NCI-H2196 (cell line): ENCODE results near the gene PLA2G2A.
A peak's percentile ranks its signal among the peaks of the same experiment; 100 is the strongest.

ENCODE experiments used
- DNase-seq: peaks from one replicate; lab custom pipeline; 2025; ENCODE audit not compliant: unreplicated experiment; lab: John Stamatoyannopoulos, UW

The PLA2G2A gene

GRCh38 chr1:19974822-19975416, 4.5 kb downstream of the PLA2G2A start:
- DNase-seq = peak; percentile 66

GRCh38 chr1:19973616-19974015, 5.8 kb downstream of the PLA2G2A start:
- DNase-seq = no peak

GRCh38 chr1:19971664-19972063, 7.8 kb downstream of the PLA2G2A start:
- DNase-seq = no peak

GRCh38 chr1:19969898-19970660, 9.3 kb downstream of the PLA2G2A start:
- DNase-seq = no peak

GRCh38 chr1:19967808-19968207, 11.6 kb downstream of the PLA2G2A start:
- DNase-seq = no peak

- no peak for DNase-seq
These were observed 14.9 kb downstream of the PLA2G2A start for GRCh38 chr1:19964542-19964941.

DNA sequence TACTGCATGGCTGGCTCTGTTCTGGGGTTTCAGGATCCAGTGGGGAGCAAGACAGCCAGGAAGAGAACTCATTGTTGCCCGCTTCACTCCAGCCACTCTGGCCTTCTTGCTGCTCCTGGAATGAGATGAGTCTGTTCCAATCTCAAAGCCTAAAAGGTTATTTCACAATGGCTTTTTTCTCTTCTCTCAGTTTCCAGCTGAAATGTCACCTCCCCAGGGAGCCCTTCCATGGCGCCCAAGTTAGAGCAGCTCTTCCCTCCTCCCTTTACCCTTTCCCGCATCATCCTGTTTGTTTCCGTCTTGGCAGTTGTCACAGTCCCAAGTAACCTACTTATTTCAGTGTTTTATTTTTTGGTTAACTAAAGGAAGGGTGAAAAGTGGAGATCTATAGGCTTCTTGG, 15.8 kb downstream of the PLA2G2A start:
- no peak for DNase-seq

GRCh38 chr1:19960591-19960990, 18.8 kb downstream of the PLA2G2A start:
- no peak for DNase-seq

- no peak for DNase-seq
These were observed 21.6 kb downstream of the PLA2G2A start for GRCh38 chr1:19957779-19958178.

DNA sequence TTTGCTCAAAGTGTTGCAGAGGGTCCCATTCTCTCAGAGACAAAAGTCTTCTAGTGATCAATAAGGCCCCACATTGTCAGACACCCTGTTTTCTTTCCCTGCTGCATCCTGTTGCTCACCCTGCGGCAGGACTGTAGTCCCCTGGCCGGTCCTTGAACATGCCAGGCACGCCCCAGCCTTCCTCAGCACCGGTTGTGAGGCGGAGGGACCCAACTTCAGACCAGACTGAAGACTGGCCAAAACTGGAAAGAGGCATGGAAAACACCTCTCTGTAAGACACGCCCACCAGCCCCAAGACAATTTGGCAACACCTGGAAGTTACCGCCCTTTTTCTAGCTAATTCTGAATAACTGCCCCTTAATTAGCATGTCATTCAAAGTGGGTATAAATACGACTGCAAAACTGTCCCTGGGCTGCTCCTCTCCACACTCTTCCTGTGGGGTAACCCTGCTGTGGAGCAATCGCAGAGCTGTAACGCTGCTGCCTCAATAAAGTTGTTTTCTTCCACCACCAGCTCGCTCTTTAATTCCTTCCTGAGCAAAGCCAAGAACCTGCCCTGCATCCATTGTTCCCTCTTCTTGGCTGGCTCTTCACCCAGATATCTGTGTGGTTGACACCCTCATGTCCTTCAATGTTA, 23.8 kb downstream of the PLA2G2A start:
- no peak for DNase-seq

DNA sequence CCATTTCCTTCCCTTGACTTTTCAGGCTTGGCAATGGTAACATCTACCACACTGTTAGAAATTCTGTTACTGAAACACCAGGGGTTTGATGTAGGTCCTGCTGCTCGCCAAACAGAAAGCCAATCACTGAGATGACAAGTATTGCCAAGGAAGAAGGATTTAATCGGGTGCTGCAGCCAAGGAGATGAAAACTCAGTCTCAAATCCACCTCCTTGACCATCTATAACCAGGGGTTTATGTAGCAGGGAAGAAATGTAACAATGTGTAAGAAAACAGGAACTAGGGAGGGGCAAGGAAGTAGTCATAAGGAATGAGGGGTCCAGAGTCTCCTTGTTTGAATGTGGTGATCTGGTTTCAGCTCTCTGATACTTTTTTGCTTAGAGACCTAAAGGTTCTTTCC, 25.4 kb downstream of the PLA2G2A start:
- DNase-seq = no peak

DNA sequence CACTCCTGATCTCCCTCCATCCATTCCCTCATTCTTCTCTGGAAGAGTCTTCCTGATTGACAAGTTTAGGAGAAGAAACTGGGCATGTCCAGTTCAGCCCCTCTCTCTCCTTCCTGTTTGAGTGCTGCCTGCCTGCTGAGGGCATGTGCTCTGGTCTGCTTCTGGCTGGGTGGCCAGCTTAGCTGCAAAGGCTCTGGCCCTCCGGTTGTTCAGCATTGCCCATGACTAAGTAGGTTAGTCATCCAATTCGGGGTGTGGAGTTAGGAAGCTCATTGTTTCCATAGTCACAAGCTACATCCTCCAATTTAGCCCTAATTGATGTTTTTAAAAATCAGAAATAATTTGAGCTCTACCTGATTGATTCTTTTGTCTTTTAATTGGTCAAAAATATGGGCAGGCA, 30.4 kb downstream of the PLA2G2A start:
- DNase-seq = no peak

- no peak for DNase-seq
These were observed 32.4 kb downstream of the PLA2G2A start for GRCh38 chr1:19946971-19947370.

GRCh38 chr1:19946331-19946751, 33.1 kb downstream of the PLA2G2A start:
- DNase-seq = no peak

- no peak for DNase-seq
These were observed 33.5 kb downstream of the PLA2G2A start for GRCh38 chr1:19945914-19946313.

- DNase-seq = no peak
These were observed 36.8 kb downstream of the PLA2G2A start for GRCh38 chr1:19942657-19943056.

DNA sequence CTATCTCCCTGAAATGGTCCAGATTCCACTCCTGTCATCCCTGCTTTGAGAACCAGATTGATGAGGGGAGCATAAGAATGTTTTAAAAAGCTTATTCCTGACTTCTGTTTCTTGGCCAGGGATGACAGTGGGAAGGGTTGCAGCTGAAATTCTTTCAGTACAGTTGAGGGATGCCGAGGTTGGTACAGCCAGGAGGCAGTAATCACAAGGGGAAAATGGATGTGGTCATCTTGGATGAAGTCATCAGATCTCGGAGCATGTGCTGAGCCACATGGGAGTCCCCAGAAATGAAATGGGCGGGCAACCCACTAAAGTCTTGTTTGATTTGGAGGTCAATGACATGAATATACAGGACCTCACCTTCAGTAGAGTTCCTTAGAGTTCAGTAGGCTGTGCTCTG, 37.3 kb downstream of the PLA2G2A start:
- DNase-seq = no peak

DNA sequence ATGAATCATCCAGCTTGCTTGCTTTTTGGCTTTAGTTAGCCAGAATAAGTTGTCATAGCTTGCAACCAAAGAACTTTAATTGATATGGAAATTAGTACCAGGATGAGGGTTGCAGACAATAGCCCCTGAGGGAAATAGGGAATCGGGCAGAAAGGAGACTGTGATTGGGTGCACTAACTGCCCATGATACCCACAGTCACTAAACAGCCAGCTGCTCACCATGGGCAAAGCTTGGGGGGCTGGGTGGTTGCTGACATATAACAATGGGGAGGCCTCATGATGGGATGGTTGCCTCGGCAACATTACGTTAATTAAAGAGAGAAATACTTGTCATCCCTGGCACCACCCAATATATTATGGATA, 38.2 kb downstream of the PLA2G2A start:
- DNase-seq = no peak

- DNase-seq = no peak
These were observed 38.8 kb downstream of the PLA2G2A start for GRCh38 chr1:19940486-19941205.

GRCh38 chr1:19938472-19938871, 40.9 kb downstream of the PLA2G2A start:
- DNase-seq = no peak

GRCh38 chr1:19936061-19936750, 43.2 kb downstream of the PLA2G2A start:
- no peak for DNase-seq
